ENCODE results near the gene TRAF3IP3. TPM values are rescaled to one million over a fixed set of nuclear protein-coding genes. Genes with fewer than 3 reads are reported as not detected.

TRAF3IP3 gene
- total and polyA plus RNA-seq, 2 of the 13 experiments (the other 11 are each of a cell fraction or from before 2014, with no cell fraction given): not detected

GRCh38 chr1:209784265-209785169 is 28.7 kb downstream of the TRAF3IP3 start, which contains the start of gene C1orf74 (continued):
- TF ChIP-seq EED (CRISPR knock-in tag; IDR thresholded peaks at IDR 0.05) (no peak), JUN (CRISPR knock-in tag; IDR thresholded peaks at IDR 0.05) (no peak), TFDP1 (CRISPR knock-in tag; IDR thresholded peaks at IDR 0.05; ENCODE audit: borderline replicate concordance) (peak; percentile 79; the same call in 1 of the 2 replicates), SMAD3 (CRISPR knock-in tag; IDR thresholded peaks at IDR 0.05) (no peak), TGIF2 (CRISPR knock-in tag; IDR thresholded peaks at IDR 0.05) (no peak), ARNT2 (CRISPR knock-in tag; IDR thresholded peaks at IDR 0.05; ENCODE audit: low read depth) (0 out of 2 replicates have a peak, but pooled peaks have one; percentile 69), IRF1 (CRISPR knock-in tag; IDR thresholded peaks at IDR 0.05; ENCODE audit: low read depth) (no peak), ZSCAN21 (CRISPR knock-in tag; IDR thresholded peaks at IDR 0.05; ENCODE audit: borderline replicate concordance) (no peak), SKI (IDR thresholded peaks at IDR 0.05; ENCODE audit: partially characterized antibody) (no peak), CC2D1A (CRISPR knock-in tag; IDR thresholded peaks at IDR 0.05) (no peak), NR3C1 (CRISPR knock-in tag; IDR thresholded peaks at IDR 0.05) (no peak), HOXA5 (CRISPR knock-in tag; IDR thresholded peaks at IDR 0.05) (no peak), PRDM4 (CRISPR knock-in tag; IDR thresholded peaks at IDR 0.05; ENCODE audit: borderline replicate concordance) (no peak), PBX2 (CRISPR knock-in tag; IDR thresholded peaks at IDR 0.05) (no peak), TEF (CRISPR knock-in tag; IDR thresholded peaks at IDR 0.05) (0 out of 2 replicates have a peak, but pooled peaks have one; percentile 13), ZNF20 (CRISPR knock-in tag; IDR thresholded peaks at IDR 0.05) (no peak)

Data from HepG2 (cell line).